Activated naive CD8-positive, alpha-beta T cell treated with anti-CD3 and anti-CD28 coated beads, Interleukin-2, amount 50 U/mL, for 24 hours (primary cell): ENCODE results near the gene WIPI1.
A peak's percentile ranks its signal among the peaks of the same experiment; 100 is the strongest.
"Not testable (repeated sequence)": the region's sequence is repeated elsewhere in the genome, so short reads cannot be mapped to it uniquely, and the experiment has no call there.

Experiments
- ATAC-seq: fragments of 150-1000 bp; cut with Tn5 transposase; one replicate; pipeline ENCODE4 v1.10.0; 2021
- DNase-seq: peaks from one replicate; pipeline ENCODE4 v3.0.0; 2021
- H3K27ac Mint-ChIP-seq: one replicate; pipeline ENCODE4 v1.8.0; 2021; ENCODE audit warnings: mild to moderate bottlenecking, mixed read lengths
- H3K27me3 Mint-ChIP-seq: one replicate; pipeline ENCODE4 v1.8.0; 2021; ENCODE audit warnings: mixed read lengths
- H3K36me3 Mint-ChIP-seq: one replicate; pipeline ENCODE4 v1.8.0; 2021; ENCODE audit warnings: low read depth, mixed read lengths
- H3K4me1 Mint-ChIP-seq: one replicate; pipeline ENCODE4 v1.8.0; 2021; ENCODE audit warnings: mixed read lengths
- H3K4me3 Mint-ChIP-seq: one replicate; pipeline ENCODE4 v1.8.0; 2021; ENCODE audit warnings: mild to moderate bottlenecking, moderate library complexity, mixed read lengths
- H3K9me3 Mint-ChIP-seq: one replicate; pipeline ENCODE4 v1.8.0; 2021; ENCODE audit warnings: mixed read lengths

WIPI1 gene

GRCh38 chr17:68422821-68423220 lies 34.5 kb downstream of the WIPI1 start:
- no peak for ATAC-seq
- Mint-ChIP-seq H3K36me3 (peaks cover 6% of the 10 kb centered on the region), H3K4me3 (no peak overlapping the region), H3K9me3 (no peaks in the 10 kb centered on the region), H3K4me1 (no peaks in the 10 kb centered on the region), H3K27ac (no peak overlapping the region), H3K27me3 (no peaks in the 10 kb centered on the region)
- no peak for DNase-seq

GRCh38 chr17:68421486-68421885 lies 35.8 kb downstream of the WIPI1 start:
- H3K9me3 Mint-ChIP-seq, result no peaks in the 10 kb centered on the region
- DNase-seq, result no peak
- no peak overlapping the region for H3K27ac Mint-ChIP-seq
- no peaks in the 10 kb centered on the region for H3K27me3 Mint-ChIP-seq
- no peak for ATAC-seq
- H3K36me3 Mint-ChIP-seq, result peaks cover 6% of the 10 kb centered on the region
- H3K4me3 Mint-ChIP-seq, result no peak overlapping the region
- H3K4me1 Mint-ChIP-seq, result no peaks in the 10 kb centered on the region

GRCh38 chr17:68420065-68420464 lies 37.2 kb downstream of the WIPI1 start:
- H3K9me3 Mint-ChIP-seq, result peaks cover 6% of the 10 kb centered on the region

GRCh38 chr17:68418876-68419275 lies 38.4 kb downstream of the WIPI1 start:
- H3K4me1 Mint-ChIP-seq, result peaks cover 19% of the 10 kb centered on the region
- H3K27me3 Mint-ChIP-seq, result no peaks in the 10 kb centered on the region
- H3K36me3 Mint-ChIP-seq, result peaks cover 6% of the 10 kb centered on the region
- peaks cover 6% of the 10 kb centered on the region for H3K9me3 Mint-ChIP-seq
- no peak overlapping the region for H3K27ac Mint-ChIP-seq
- DNase-seq, result no peak
- ATAC-seq, result no peak
- no peak overlapping the region for H3K4me3 Mint-ChIP-seq

More at GRCh38 chr17:68420065-68420464, 37.2 kb downstream of the WIPI1 start:
- H3K27me3 Mint-ChIP-seq, result no peaks in the 10 kb centered on the region
- no peak overlapping the region for H3K27ac Mint-ChIP-seq
- DNase-seq, result no peak
- no peak overlapping the region for H3K4me3 Mint-ChIP-seq
- H3K4me1 Mint-ChIP-seq, result peaks cover 7% of the 10 kb centered on the region
- ATAC-seq, result no peak
- H3K36me3 Mint-ChIP-seq, result peaks cover 6% of the 10 kb centered on the region

GRCh38 chr17:68417317-68417716 lies 40.0 kb downstream of the WIPI1 start:
- no peak overlapping the region for H3K27ac Mint-ChIP-seq
- H3K4me1 Mint-ChIP-seq, result peaks cover 21% of the 10 kb centered on the region
- H3K9me3 Mint-ChIP-seq, result peaks cover 6% of the 10 kb centered on the region
- DNase-seq (no peak), ATAC-seq (no peak)
- H3K4me3 Mint-ChIP-seq, result no peak overlapping the region
- peaks cover 6% of the 10 kb centered on the region for H3K36me3 Mint-ChIP-seq
- H3K27me3 Mint-ChIP-seq, result no peaks in the 10 kb centered on the region

GRCh38 chr17:68414901-68415300 lies 42.4 kb downstream of the WIPI1 start:
- DNase-seq, H3K36me3 Mint-ChIP-seq, ATAC-seq, H3K27me3 Mint-ChIP-seq: not testable (repeated sequence)
- peak overlapping the region; percentile 90 for H3K4me3 Mint-ChIP-seq
- H3K9me3 Mint-ChIP-seq, result peaks cover 13% of the 10 kb centered on the region
- H3K27ac Mint-ChIP-seq, result peak overlapping the region; percentile 61
- H3K4me1 Mint-ChIP-seq, result peaks cover 21% of the 10 kb centered on the region

GRCh38 chr17:68413597-68414560 lies 43.4 kb downstream of the WIPI1 start:
- H3K9me3 Mint-ChIP-seq, result peaks cover 13% of the 10 kb centered on the region
- H3K27me3 Mint-ChIP-seq, result not testable (repeated sequence)
- ATAC-seq, result peak; percentile 61

GRCh38 chr17:68407656-68408055 lies 49.6 kb downstream of the WIPI1 start:
- H3K9me3 Mint-ChIP-seq, result peaks cover 33% of the 10 kb centered on the region
- H3K4me1 Mint-ChIP-seq, H3K4me3 Mint-ChIP-seq, H3K27ac Mint-ChIP-seq, ATAC-seq, H3K27me3 Mint-ChIP-seq, DNase-seq: not testable (repeated sequence)
- H3K36me3 Mint-ChIP-seq, result peaks cover 15% of the 10 kb centered on the region

More at GRCh38 chr17:68413597-68414560, 43.4 kb downstream of the WIPI1 start:
- DNase-seq, result peak; percentile 62
- peak overlapping the region; percentile 90 for H3K4me3 Mint-ChIP-seq
- not testable (repeated sequence) for H3K36me3 Mint-ChIP-seq
- H3K4me1 Mint-ChIP-seq, result peaks cover 21% of the 10 kb centered on the region
- peak overlapping the region; percentile 61 for H3K27ac Mint-ChIP-seq

GRCh38 chr17:68403837-68404236 lies 53.5 kb downstream of the WIPI1 start:
- not testable (repeated sequence) for DNase-seq, H3K27ac Mint-ChIP-seq, H3K27me3 Mint-ChIP-seq, H3K4me3 Mint-ChIP-seq, ATAC-seq
- peaks cover 15% of the 10 kb centered on the region for H3K36me3 Mint-ChIP-seq
- peaks cover 30% of the 10 kb centered on the region for H3K4me1 Mint-ChIP-seq
- H3K9me3 Mint-ChIP-seq, result peaks cover 26% of the 10 kb centered on the region

GRCh38 chr17:68403122-68403521 lies 54.2 kb downstream of the WIPI1 start:
- no peak overlapping the region for H3K27ac Mint-ChIP-seq
- H3K4me1 Mint-ChIP-seq, result peaks cover 36% of the 10 kb centered on the region
- no peak overlapping the region for H3K4me3 Mint-ChIP-seq
- ATAC-seq (no peak), DNase-seq (no peak)
- H3K9me3 Mint-ChIP-seq, result peaks cover 26% of the 10 kb centered on the region
- H3K27me3 Mint-ChIP-seq, result no peaks in the 10 kb centered on the region
- H3K36me3 Mint-ChIP-seq, result peaks cover 15% of the 10 kb centered on the region

GRCh38 chr17:68401288-68401687 lies 56.0 kb downstream of the WIPI1 start:
- ATAC-seq (no peak), DNase-seq (no peak)
- peak overlapping the region; percentile 89 for H3K27ac Mint-ChIP-seq
- peaks cover 12% of the 10 kb centered on the region for H3K9me3 Mint-ChIP-seq
- peaks cover 45% of the 10 kb centered on the region for H3K4me1 Mint-ChIP-seq
- peaks cover 10% of the 10 kb centered on the region for H3K36me3 Mint-ChIP-seq
- H3K27me3 Mint-ChIP-seq, result no peaks in the 10 kb centered on the region
- H3K4me3 Mint-ChIP-seq, result no peak overlapping the region

- no peak for DNase-seq
- Mint-ChIP-seq H3K27me3 (no peaks in the 10 kb centered on the region), H3K4me3 (peak overlapping the region; percentile 57), H3K27ac (peak overlapping the region; percentile 89), H3K36me3 (peaks cover 14% of the 10 kb centered on the region), H3K9me3 (peaks cover 11% of the 10 kb centered on the region), H3K4me1 (peaks cover 45% of the 10 kb centered on the region)
- peak; percentile 4 for ATAC-seq
Observed at GRCh38 chr17:68400404-68400735, 56.9 kb downstream of the WIPI1 start.

GRCh38 chr17:68399638-68400403 lies 57.5 kb downstream of the WIPI1 start:
- ATAC-seq, result peak; percentile 92
- Mint-ChIP-seq H3K36me3 (peaks cover 15% of the 10 kb centered on the region), H3K9me3 (peaks cover 8% of the 10 kb centered on the region), H3K27ac (peak overlapping the region; percentile 89), H3K4me1 (peaks cover 45% of the 10 kb centered on the region), H3K27me3 (no peaks in the 10 kb centered on the region), H3K4me3 (peak overlapping the region; percentile 57)
- peak; percentile 58 for DNase-seq

GRCh38 chr17:68398691-68399637 lies 58.3 kb downstream of the WIPI1 start:
- H3K9me3 Mint-ChIP-seq, result peaks cover 5% of the 10 kb centered on the region
- peak; percentile 54 for DNase-seq
- H3K4me1 Mint-ChIP-seq, result peaks cover 45% of the 10 kb centered on the region
- H3K27me3 Mint-ChIP-seq, result no peaks in the 10 kb centered on the region
- peaks cover 14% of the 10 kb centered on the region for H3K36me3 Mint-ChIP-seq
- H3K27ac Mint-ChIP-seq, result peak overlapping the region; percentile 89
- peak overlapping the region; percentile 57 for H3K4me3 Mint-ChIP-seq
- peak; percentile 20 for ATAC-seq
